ENCODE data around the gene BRPF3. TPM values are rescaled to one million over a fixed set of nuclear protein-coding genes. Genes with fewer than 3 reads are reported as not detected.
A peak's percentile ranks its signal among the peaks of the same experiment; 100 is the strongest.

The BRPF3 gene
- total RNA-seq, 1 donor from 2014 or later: 7.1 TPM

DNA sequence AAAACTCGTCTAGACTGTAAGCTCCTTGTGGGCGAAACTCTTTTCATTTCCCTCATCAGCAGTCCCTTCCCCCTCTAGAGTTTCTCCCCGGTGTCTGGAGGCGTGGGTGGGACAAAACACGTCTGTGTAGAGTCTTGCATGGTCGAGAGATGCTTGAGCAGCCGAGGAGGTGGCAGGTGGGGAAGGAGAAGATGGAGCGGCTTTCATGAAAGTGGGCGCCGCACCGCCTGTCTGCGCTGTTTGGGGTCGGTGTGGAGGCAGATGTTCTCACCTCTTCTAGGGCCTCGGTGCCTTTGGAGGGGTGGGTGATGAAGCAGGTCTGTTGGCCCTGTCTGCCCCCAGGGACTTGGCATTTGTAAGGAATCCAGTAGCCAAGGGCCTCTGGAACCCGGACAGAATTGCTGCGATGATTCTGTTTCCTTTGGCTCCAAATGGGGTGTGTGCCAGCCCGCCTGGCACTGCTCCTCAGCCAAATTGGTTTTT lies 1.2 kb downstream of the BRPF3 start:
- TF ChIP-seq, protein P1, sequence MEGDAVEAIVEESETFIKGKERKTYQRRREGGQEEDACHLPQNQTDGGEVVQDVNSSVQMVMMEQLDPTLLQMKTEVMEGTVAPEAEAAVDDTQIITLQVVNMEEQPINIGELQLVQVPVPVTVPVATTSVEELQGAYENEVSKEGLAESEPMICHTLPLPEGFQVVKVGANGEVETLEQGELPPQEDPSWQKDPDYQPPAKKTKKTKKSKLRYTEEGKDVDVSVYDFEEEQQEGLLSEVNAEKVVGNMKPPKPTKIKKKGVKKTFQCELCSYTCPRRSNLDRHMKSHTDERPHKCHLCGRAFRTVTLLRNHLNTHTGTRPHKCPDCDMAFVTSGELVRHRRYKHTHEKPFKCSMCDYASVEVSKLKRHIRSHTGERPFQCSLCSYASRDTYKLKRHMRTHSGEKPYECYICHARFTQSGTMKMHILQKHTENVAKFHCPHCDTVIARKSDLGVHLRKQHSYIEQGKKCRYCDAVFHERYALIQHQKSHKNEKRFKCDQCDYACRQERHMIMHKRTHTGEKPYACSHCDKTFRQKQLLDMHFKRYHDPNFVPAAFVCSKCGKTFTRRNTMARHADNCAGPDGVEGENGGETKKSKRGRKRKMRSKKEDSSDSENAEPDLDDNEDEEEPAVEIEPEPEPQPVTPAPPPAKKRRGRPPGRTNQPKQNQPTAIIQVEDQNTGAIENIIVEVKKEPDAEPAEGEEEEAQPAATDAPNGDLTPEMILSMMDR (conservative IDR thresholded peaks at IDR 0.05; ENCODE audit: low read depth, low read length): no peak
- H3K4me3 ChIP-seq (ENCODE audit: low read depth, low read length): peak overlapping the region; percentile 82
- no peak for DNase-seq (ENCODE audit: low read depth)

DNA sequence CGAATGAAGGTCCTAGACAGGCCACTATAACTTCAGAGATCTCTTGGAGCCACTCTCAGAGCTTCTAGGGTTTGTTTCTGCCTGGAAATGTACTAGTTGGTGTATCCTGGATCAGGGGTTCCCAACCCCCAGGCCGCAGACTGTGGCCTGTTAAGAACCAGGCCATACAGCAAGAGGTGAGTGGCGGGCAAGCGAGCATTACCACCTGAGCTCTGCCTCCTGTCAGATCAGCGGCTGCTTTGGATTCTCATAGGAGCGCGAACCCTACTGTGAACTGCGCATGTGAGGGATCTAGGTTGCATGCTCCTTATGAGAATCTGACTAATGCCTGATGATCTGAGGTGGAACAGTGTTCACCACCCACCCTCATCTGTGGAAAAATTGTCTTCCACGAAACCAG lies 2.4 kb downstream of the BRPF3 start:
- no peak for DNase-seq (ENCODE audit: low read depth)
- TF ChIP-seq, protein P1 (conservative IDR thresholded peaks at IDR 0.05; ENCODE audit: low read depth, low read length): no peak
- no peak overlapping the region for H3K4me3 ChIP-seq (ENCODE audit: low read depth, low read length)

DNA sequence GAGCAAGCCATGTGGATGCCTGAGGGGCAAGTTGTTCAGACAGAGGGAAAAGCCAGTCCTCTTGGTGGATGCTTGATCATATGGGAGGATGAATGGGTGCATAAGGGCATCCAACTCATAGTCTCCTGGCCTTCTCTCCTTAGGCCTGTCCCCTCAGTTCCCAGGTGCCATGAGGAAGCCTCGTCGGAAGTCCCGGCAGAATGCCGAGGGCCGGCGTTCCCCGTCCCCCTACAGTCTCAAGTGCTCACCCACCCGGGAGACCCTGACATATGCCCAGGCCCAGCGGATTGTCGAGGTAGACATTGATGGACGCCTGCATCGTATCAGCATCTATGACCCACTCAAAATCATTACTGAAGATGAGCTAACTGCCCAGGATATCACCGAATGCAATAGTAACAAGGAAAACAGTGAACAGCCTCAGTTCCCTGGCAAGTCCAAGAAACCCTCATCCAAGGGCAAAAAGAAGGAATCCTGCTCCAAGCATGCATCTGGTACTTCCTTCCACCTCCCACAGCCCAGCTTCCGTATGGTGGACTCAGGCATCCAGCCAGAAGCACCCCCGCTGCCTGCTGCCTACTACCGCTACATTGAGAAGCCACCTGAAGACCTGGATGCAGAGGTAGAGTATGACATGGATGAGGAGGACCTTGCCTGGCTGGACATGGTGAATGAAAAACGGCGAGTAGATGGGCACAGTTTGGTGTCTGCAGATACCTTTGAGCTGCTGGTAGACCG lies 3.8 kb downstream of the BRPF3 start:
- DNase-seq (ENCODE audit: low read depth): no peak
- TF ChIP-seq, protein P1 (conservative IDR thresholded peaks at IDR 0.05; ENCODE audit: low read depth, low read length): no peak
- no peak overlapping the region for H3K4me3 ChIP-seq (ENCODE audit: low read depth, low read length)

DNA sequence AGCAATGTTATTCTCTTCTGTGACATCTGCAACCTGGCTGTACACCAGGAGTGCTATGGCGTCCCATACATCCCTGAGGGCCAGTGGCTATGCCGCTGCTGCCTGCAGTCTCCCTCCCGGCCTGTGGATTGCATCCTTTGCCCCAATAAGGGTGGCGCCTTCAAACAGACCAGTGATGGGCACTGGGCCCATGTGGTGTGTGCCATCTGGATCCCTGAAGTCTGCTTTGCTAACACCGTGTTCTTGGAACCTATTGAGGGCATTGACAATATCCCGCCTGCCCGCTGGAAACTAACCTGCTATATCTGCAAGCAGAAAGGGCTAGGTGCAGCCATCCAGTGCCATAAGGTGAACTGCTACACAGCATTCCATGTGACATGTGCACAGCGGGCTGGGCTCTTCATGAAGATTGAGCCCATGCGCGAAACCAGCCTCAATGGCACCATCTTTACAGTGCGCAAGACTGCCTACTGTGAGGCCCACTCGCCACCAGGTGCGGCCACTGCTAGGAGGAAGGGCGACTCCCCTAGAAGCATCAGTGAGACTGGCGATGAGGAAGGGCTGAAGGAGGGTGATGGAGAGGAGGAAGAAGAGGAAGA lies 4.6 kb downstream of the BRPF3 start:
- no peak for DNase-seq (ENCODE audit: low read depth)

DNA sequence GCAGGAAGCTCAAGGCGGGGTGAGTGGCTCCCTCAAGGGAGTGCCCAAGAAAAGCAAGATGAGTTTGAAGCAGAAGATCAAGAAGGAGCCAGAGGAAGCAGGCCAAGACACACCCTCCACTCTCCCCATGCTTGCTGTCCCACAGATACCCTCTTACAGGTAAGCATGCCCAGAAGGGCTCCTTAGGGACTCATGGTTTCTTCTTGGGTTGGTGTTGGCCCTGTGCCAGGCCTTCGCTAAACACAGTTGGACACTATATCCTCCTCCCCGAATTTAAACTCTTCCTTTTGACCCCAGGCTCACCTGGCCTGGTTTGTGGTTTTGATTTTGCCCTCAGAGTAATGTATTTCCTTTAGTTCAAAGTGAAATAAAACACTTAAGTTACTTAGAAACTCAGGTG lies 5.1 kb downstream of the BRPF3 start:
- no peak overlapping the region for H3K4me3 ChIP-seq (ENCODE audit: low read depth, low read length)
- TF ChIP-seq, protein P1 (conservative IDR thresholded peaks at IDR 0.05; ENCODE audit: low read depth, low read length): no peak
- DNase-seq (ENCODE audit: low read depth): no peak

More for the DNA sequence above, 4.6 kb downstream of the BRPF3 start:
- no peak overlapping the region for H3K4me3 ChIP-seq (ENCODE audit: low read depth, low read length)
- TF ChIP-seq, protein P1 (conservative IDR thresholded peaks at IDR 0.05; ENCODE audit: low read depth, low read length): no peak

DNA sequence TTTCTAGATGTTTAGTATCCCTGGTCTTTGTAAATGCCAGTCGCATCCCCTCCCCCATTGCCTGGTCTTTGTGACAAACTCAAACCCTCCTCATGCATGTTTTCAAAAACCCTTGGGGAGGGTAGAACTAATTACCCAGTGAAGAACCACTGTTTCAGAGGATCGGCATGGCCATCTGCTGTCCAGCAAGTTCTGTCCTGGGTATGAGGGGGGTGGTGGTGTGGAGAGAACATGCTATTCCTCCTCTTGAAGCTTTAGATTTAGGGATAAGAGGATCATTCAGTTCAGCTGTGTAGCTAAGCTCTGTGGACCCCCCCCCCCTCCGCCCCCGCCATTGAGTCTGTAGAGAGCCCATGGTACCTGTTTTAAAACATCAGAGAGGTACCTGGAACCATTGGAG lies 5.6 kb downstream of the BRPF3 start:
- TF ChIP-seq, protein P1 (conservative IDR thresholded peaks at IDR 0.05; ENCODE audit: low read depth, low read length): no peak
- H3K4me3 ChIP-seq (ENCODE audit: low read depth, low read length): no peak overlapping the region
- no peak for DNase-seq (ENCODE audit: low read depth)
